Measurements from ENCODE around the gene ITGB1BP1. TPM values are rescaled to one million over a fixed set of nuclear protein-coding genes. Genes with fewer than 3 reads are reported as not detected.

ITGB1BP1 gene
- polyA plus RNA-seq, 1 donor from 2014 or later, result 122 TPM

DNA sequence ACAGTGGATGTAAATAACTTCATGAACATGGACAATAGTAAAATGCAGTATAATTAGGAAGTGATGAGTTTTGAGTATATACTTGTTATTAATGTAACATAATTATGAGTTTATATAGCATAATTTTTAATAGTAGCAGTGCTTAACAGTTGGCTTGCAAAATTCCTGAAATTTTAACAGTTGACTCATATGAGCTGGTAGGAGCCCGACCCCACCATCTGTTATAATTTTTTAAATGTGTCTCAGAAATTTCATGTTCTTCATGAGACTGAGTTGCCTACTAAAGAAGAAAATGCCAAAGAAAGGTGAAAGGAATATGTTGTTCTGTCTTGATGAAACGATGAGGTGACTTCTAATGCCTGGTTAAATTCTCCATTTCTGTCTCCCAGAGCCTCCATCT is 62.6 kb downstream of the ITGB1BP1 start:
- no peak overlapping the region for H3K4me3 Mint-ChIP-seq
- H3K27me3 Mint-ChIP-seq, result peaks cover 21% of the 10 kb centered on the region
- H3K27ac Mint-ChIP-seq, result no peak overlapping the region
- peaks cover 0 to 3% (median 2%) of the 10 kb centered on the region in 3 donors for H3K9me3 Mint-ChIP-seq
- H3K36me3 Mint-ChIP-seq, result peaks cover 2% of the 10 kb centered on the region
- H3K4me1 Mint-ChIP-seq, result peaks cover 0 to 5% (median 3%) of the 10 kb centered on the region in 3 donors

DNA sequence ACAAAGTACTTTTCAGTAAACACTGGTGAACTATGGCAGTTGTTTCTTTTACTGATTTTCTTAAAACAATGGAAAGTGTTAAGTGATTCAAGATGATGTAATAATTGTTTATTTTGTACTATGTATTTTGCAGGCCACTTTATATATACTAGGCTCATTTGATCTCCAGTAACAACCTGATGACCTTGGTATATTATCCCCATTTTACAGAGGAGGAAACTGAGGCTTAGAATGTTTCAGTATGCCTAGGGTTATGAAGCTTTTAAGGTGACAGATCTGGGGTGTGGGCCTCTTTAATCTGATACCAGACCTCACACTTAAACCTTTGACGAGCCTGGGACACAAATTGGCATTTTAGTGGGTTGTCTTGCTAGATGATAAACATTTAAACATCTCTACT is 63.2 kb downstream of the ITGB1BP1 start:
- peaks cover 22% of the 10 kb centered on the region for H3K27me3 Mint-ChIP-seq
- peaks cover 0 to 3% (median 2%) of the 10 kb centered on the region in 3 donors for H3K9me3 Mint-ChIP-seq
- H3K27ac Mint-ChIP-seq, result no peak overlapping the region
- H3K4me1 Mint-ChIP-seq, result peaks cover 0 to 5% (median 3%) of the 10 kb centered on the region in 3 donors
- H3K4me3 Mint-ChIP-seq, result no peak overlapping the region
- H3K36me3 Mint-ChIP-seq, result peaks cover 2% of the 10 kb centered on the region

DNA sequence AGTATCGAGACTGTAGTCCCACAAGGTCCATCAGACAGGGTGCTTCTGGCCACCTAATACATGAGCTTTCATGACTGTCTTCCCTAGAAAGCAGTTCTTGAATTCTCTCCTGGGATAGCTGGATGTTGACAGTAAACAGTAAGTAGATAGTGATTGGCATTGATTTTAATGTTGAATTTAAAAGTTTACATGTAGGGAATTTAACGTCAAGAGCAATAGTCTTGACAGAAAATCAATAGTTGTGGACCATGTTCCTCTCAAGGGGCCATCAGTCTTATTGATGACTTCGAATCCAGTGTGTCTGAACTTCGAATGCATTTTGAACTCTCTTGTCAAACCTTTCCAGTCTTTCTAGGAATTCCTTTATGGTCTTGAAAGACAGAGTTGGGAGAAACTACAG is 63.9 kb downstream of the ITGB1BP1 start:
- H3K4me3 Mint-ChIP-seq, result no peak overlapping the region
- no peak overlapping the region for H3K27ac Mint-ChIP-seq
- H3K27me3 Mint-ChIP-seq, result peaks cover 18% of the 10 kb centered on the region
- peaks cover 0 to 3% (median 2%) of the 10 kb centered on the region in 3 donors for H3K9me3 Mint-ChIP-seq
- peaks cover 0 to 5% (median 3%) of the 10 kb centered on the region in 3 donors for H3K4me1 Mint-ChIP-seq
- peaks cover 2% of the 10 kb centered on the region for H3K36me3 Mint-ChIP-seq

DNA sequence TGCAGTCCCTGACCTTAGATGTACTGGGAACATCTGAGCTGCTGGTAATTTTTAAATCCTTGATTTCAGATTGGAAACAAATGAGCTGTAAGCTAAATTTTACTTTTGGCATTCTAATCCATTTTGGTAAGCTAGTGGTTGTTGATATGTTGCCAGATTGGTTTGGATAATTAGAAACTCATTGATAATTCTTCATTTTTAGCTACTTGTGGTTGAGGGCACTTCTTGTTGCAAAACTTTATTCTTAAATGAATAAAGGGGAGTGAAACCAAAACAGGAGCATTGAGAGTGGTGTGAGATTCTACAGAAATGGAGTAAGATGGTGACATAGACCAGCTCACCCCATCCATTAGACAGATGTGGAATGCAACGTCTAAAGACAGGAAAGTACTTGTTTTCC is 64.5 kb downstream of the ITGB1BP1 start:
- H3K27ac Mint-ChIP-seq, result no peak overlapping the region
- H3K4me1 Mint-ChIP-seq, result peaks cover 0 to 5% (median 3%) of the 10 kb centered on the region in 3 donors
- H3K27me3 Mint-ChIP-seq, result peaks cover 19% of the 10 kb centered on the region
- H3K9me3 Mint-ChIP-seq, result peaks cover 0 to 3% (median 2%) of the 10 kb centered on the region in 3 donors
- H3K36me3 Mint-ChIP-seq, result peaks cover 2% of the 10 kb centered on the region
- no peak overlapping the region for H3K4me3 Mint-ChIP-seq

DNA sequence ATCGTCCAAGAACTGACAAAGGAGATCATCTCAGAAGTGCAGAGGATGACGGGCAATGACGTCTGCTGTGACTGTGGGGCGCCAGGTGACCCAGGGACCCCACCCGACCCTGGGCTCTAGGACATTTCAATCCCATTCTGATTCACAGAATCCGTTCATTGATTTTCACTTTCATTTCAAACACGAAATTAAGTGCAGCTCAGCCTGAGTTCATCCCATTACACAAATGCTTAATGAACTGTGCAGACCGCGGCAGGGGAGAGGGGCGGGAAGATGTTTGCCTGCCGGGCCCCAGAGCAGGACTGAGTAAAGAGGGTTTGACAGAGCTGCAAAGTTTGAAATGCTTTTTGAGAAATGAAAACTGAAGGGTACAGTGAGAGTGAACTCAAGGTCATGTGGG is 67.1 kb downstream of the ITGB1BP1 start:
- Mint-ChIP-seq H3K9me3 (no peaks in the 10 kb centered on the region), H3K36me3 (peaks cover 2% of the 10 kb centered on the region), H3K27me3 (peaks cover 22% of the 10 kb centered on the region), H3K4me1 (peaks cover 0 to 5% (median 3%) of the 10 kb centered on the region in 3 donors), H3K27ac (no peak overlapping the region), H3K4me3 (no peak overlapping the region)

DNA sequence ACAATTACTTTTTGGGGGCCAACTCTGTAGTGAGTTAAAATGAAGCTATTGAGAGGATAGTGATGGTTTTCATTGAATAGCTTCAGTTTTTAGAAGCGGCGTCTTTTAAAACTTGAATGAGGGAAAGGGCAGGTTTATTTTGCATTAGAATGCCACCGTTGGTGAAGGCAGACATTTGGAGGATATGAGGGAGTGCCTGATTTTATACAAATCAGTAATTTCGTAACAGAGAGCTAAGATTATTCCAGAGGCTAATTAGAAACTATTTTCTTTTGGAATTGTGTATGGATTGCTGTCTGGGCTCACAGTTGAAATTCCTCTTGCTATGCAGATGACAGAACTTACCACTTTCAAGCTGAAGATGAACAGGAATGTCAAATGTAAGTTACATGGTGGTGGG is 67.6 kb downstream of the ITGB1BP1 start:
- Mint-ChIP-seq H3K4me3 (no peak overlapping the region), H3K9me3 (no peaks in the 10 kb centered on the region), H3K36me3 (peaks cover 2% of the 10 kb centered on the region), H3K4me1 (peaks cover 0 to 5% (median 3%) of the 10 kb centered on the region in 3 donors), H3K27ac (no peak overlapping the region), H3K27me3 (peaks cover 26% of the 10 kb centered on the region)

DNA sequence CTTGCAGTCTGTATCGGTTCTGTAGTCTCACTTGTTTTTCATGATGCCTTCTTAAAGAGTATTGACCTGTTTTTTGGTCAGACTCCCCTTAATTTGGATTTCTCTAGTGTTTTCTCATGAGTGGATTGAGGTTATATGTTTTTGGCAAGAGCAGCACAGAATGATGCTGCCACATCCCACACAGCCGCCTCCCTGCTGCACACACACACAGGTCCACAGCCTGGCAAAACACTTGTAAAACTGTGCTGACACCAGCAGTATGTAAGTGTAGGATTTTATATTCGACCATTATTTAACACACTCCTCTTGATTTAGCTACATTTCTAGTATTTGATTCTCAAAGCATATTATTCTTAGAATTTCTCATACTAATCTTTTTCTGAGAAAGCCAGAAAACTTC is 68.1 kb downstream of the ITGB1BP1 start:
- Mint-ChIP-seq H3K36me3 (peaks cover 2% of the 10 kb centered on the region), H3K4me1 (peaks cover 0 to 5% (median 3%) of the 10 kb centered on the region in 3 donors), H3K4me3 (no peak overlapping the region), H3K27me3 (peaks cover 26% of the 10 kb centered on the region), H3K27ac (no peak overlapping the region), H3K9me3 (no peaks in the 10 kb centered on the region)

DNA sequence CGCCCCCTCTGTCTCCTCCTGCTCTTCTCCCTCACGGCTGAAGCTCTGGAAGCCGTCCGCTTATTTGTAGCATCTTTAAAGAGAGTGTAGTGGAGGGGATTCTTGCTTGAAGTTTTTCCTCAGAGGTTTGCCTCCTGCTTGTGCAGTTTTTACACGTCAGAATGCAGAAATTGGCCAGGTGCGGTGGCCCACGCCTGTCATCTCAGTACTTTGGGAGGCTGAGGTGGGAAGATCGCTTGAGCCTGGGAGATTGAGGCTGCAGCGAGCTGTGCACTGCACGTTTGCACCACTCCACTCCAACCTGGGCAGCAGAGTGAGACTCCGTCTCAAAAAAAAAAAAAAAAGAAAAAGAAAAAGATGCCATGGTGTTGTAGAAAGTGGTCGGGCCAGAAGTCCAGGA is 69.0 kb downstream of the ITGB1BP1 start:
- H3K4me1 Mint-ChIP-seq, result peaks cover 0 to 5% (median 3%) of the 10 kb centered on the region in 3 donors
- no peak overlapping the region for H3K27ac Mint-ChIP-seq
- H3K4me3 Mint-ChIP-seq, result no peak overlapping the region
- no peaks in the 10 kb centered on the region for H3K9me3 Mint-ChIP-seq
- H3K36me3 Mint-ChIP-seq, result peaks cover 2% of the 10 kb centered on the region
- H3K27me3 Mint-ChIP-seq, result peaks cover 28% of the 10 kb centered on the region

Other genes starting within 250 kb of the ITGB1BP1 start
- not detected for gene ASAP2, start 216.7 kb downstream of the ITGB1BP1 start, polyA plus RNA-seq
- 21.9 TPM for gene CPSF3, start 126 bp upstream of the ITGB1BP1 start, polyA plus RNA-seq
- 73.4 TPM for gene IAH1, start 51.0 kb upstream of the ITGB1BP1 start, polyA plus RNA-seq
- gene ADAM17, start 132.3 kb upstream of the ITGB1BP1 start, polyA plus RNA-seq, result 15.9 TPM
- gene YWHAQ, start 207.5 kb upstream of the ITGB1BP1 start, polyA plus RNA-seq, result 200 TPM

All from IgD-negative memory B cell (primary cell).